GM23338 (cell line): ENCODE results near the gene KIFC1. TPM values are rescaled to one million over a fixed set of nuclear protein-coding genes. Genes with fewer than 3 reads are reported as not detected.

Source experiments
- ATAC-seq: fragments of 200-7000 bp; cut with Tn5 transposase; 3 replicates; pipeline ENCODE4 v1.9.1; 2020
- DNase-seq: peaks from one replicate; pipeline ENCODE4 v3.0.0-alpha.2; 2015; ENCODE audit warnings: low spot score
- H2AFZ ChIP-seq: fragments of 200-600 bp; sonication (generic); 2 replicates; pipeline ENCODE4 v1.8.0; 2016; ENCODE audit warnings: antibody characterized with exemption, mild to moderate bottlenecking, moderate library complexity
- H3F3A ChIP-seq: fragments of 200-600 bp; sonication (generic); replicated peaks from 2 replicates; pipeline ENCODE4 v1.8.0; 2017; ENCODE audit warnings: antibody characterized with exemption, mixed run types, low read depth
- H3K27ac ChIP-seq: fragments of 200-600 bp; sonication (generic); 2 replicates; pipeline ENCODE4 v1.6.1; 2016; ENCODE audit warnings: low read depth
- H3K27me3 ChIP-seq: fragments of 200-600 bp; sonication (generic); 2 replicates; pipeline ENCODE4 v1.8.0; 2016; ENCODE audit warnings: mild to moderate bottlenecking, mixed run types, moderate library complexity; ENCODE audit not compliant: insufficient read depth
- H3K36me3 ChIP-seq: fragments of 200-600 bp; sonication (generic); 2 replicates; pipeline ENCODE4 v1.8.0; 2016; ENCODE audit warnings: mild to moderate bottlenecking; ENCODE audit not compliant: insufficient read depth
- H3K4me1 ChIP-seq: fragments of 200-600 bp; sonication (generic); 2 replicates; pipeline ENCODE4 v1.8.0; 2016; ENCODE audit warnings: mild to moderate bottlenecking, moderate library complexity; ENCODE audit not compliant: insufficient read depth
- H3K4me2 ChIP-seq: fragments of 200-600 bp; sonication (generic); 2 replicates; pipeline ENCODE4 v1.7.1; 2017; ENCODE audit warnings: mixed run types
- H3K4me3 ChIP-seq: fragments of 200-600 bp; sonication (generic); 2 replicates; pipeline ENCODE4 v1.6.1; 2016; ENCODE audit warnings: mixed run types
- H3K79me2 ChIP-seq: fragments of 200-600 bp; sonication (generic); replicated peaks from 2 replicates; pipeline ENCODE4 v1.8.0; 2017; ENCODE audit warnings: mild to moderate bottlenecking; ENCODE audit not compliant: insufficient read depth
- H3K9me2 ChIP-seq: fragments of 200-600 bp; sonication (generic); 2 replicates; pipeline ENCODE4 v1.8.0; 2017; ENCODE audit not compliant: insufficient read depth
- H4K20me1 ChIP-seq: fragments of 200-600 bp; sonication (generic); replicated peaks from 2 replicates; pipeline ENCODE4 v1.8.0; 2017; ENCODE audit warnings: mild to moderate bottlenecking; ENCODE audit not compliant: insufficient read depth
- H3K27ac Mint-ChIP-seq: 2 replicates; pipeline ENCODE4 v1.8.0; 2020; ENCODE audit warnings: inconsistent platforms, mild to moderate bottlenecking, moderate library complexity, mixed read lengths
- H3K27me3 Mint-ChIP-seq: 3 replicates; pipeline ENCODE4 v1.8.0; 2022; ENCODE audit warnings: low read depth, mild to moderate bottlenecking, moderate library complexity, mixed read lengths, inconsistent platforms; ENCODE audit not compliant: insufficient read depth, poor library complexity
- H3K36me3 Mint-ChIP-seq: 3 replicates; pipeline ENCODE4 v1.8.0; 2021; ENCODE audit warnings: low read depth, mild to moderate bottlenecking, inconsistent platforms, moderate library complexity, mixed read lengths
- H3K4me1 Mint-ChIP-seq: 3 replicates; pipeline ENCODE4 v1.8.0; 2020; ENCODE audit warnings: mild to moderate bottlenecking, inconsistent platforms, mixed read lengths
- H3K4me3 Mint-ChIP-seq: 3 replicates; pipeline ENCODE4 v1.8.0; 2021; ENCODE audit warnings: moderate library complexity, mild to moderate bottlenecking, inconsistent platforms, mixed read lengths
- H3K9me3 Mint-ChIP-seq: 3 replicates; pipeline ENCODE4 v1.8.0; 2020; ENCODE audit warnings: moderate library complexity, mild to moderate bottlenecking, inconsistent platforms, mixed read lengths
- CREB1 ChIP-seq: fragments of 250-450 bp; sonication (Bioruptor Pico); IDR thresholded peaks from 2 replicates; pipeline ENCODE4 v1.5.0; 2020; ENCODE audit warnings: low read depth, mild to moderate bottlenecking, moderate library complexity
- ETS1 ChIP-seq: IDR thresholded peaks from 2 replicates; pipeline ENCODE4 v1.6.1; 2016; ENCODE audit warnings: antibody characterized with exemption
- EZH2 ChIP-seq: fragments of 200-600 bp; sonication (generic); IDR thresholded peaks from one replicate; pipeline ENCODE4 v1.8.0; 2017; ENCODE audit warnings: antibody characterized with exemption, mild to moderate bottlenecking, low read depth; ENCODE audit not compliant: unreplicated experiment
- JUNB ChIP-seq: IDR thresholded peaks from one replicate; pipeline ENCODE4 v1.6.1; 2016; ENCODE audit warnings: antibody characterized with exemption; ENCODE audit not compliant: unreplicated experiment
- NANOG ChIP-seq: IDR thresholded peaks from 2 replicates; pipeline ENCODE4 v1.6.1; 2016; ENCODE audit warnings: antibody characterized with exemption, borderline replicate concordance
- POLR2AphosphoS5 ChIP-seq: IDR thresholded peaks from 2 replicates; pipeline ENCODE4 v1.6.1; 2016; ENCODE audit warnings: antibody characterized with exemption, low read depth
- STAT1 ChIP-seq: IDR thresholded peaks from one replicate; pipeline ENCODE4 v1.6.1; 2016; ENCODE audit warnings: antibody characterized with exemption; ENCODE audit not compliant: unreplicated experiment
- ZNF114 ChIP-seq: fragments of 250-450 bp; sonication (Bioruptor Pico); IDR thresholded peaks from 2 replicates; pipeline ENCODE4 v1.5.0; 2020; ENCODE audit warnings: mild to moderate bottlenecking, moderate library complexity
- ZNF331 ChIP-seq: fragments of 250-450 bp; sonication (Bioruptor Pico); IDR thresholded peaks from 2 replicates; pipeline ENCODE4 v1.5.0; 2020; ENCODE audit warnings: low read depth, mild to moderate bottlenecking, moderate library complexity
- ZNF462 ChIP-seq: fragments of 250-450 bp; sonication (Bioruptor Pico); IDR thresholded peaks from 2 replicates; pipeline ENCODE4 v1.5.0; 2020; ENCODE audit warnings: mild to moderate bottlenecking, moderate library complexity
- polyA plus RNA-seq: library from polyadenylated mRNA; unstranded; fragments of >200 nt; fragmentation: Nextera tagmentation; extraction: Ambion mirVana; gene quantifications from 2 replicates; pipeline ENCODE4 v1.2.1, GENCODE V29; 2016
- total RNA-seq: library from RNA; depleted of rRNA; stranded (reverse); fragments of >200 nt; shearing (Covaris generic); gene quantifications from 2 replicates; pipeline ENCODE4 v1.2.3, GENCODE V29; 2014
- TF ChIP-seq, protein P1 (sequence below), 2 experiments: fragments of 200-600 bp in 1 of 2; sonication (generic) in 1 of 2; conservative IDR thresholded peaks; 2 replicates each; pipeline versions ENCODE4 v1.5.1 to v1.6.1; 2016 to 2017; ENCODE audit warnings: antibody characterized with exemption in 2 of 2, low read depth in 2 of 2, mild to moderate bottlenecking in 2 of 2, moderate library complexity in 1 of 2

The KIFC1 gene
- total and polyA plus RNA-seq, 2 experiments from 2014 or later: 10.3 to 61.7 TPM

DNA sequence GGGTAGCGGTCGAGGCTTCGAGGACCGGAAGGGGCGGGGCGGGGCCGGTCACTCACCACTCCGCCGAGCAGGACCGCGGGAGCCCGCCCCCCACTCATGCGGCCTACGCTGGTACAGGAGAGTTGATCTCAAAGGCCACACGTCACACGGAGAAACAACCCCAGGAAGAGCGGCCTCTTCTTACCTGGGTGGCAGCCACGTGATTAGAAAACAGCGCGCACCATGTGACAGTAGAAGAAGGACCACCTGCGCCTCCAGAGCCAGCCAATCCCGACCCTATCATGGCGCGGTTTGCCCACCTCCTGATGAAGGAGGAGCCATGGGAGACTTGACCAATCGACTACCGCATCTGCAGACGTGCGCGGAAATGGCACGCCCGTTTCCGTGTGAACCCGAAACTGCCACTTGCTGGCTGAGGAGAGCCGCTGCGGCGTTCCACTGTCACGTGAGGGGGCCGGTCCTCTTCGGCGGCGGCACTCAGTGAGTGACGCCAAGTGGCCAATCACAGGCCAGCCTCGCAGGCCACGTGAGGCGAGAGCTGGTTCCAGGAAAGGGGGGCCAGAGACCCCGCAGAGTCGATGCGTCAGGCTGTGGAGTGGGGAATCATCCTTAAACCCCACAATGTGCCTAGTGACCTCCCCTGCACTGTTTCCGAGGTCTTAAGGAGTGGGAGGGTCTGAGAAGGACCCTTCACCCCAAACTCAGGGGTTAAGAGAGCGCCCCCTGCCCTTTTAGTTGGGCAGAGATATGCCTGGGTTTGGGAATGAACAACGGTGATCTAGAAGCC is 26.5 kb downstream of the KIFC1 start, which contains the start of gene CUTA:
Gene CUTA, minus strand, starts transcription at position 205 of the 787 bp plus-strand sequence. Its CDS starts 107 bp downstream, at position 98.
- Histone ChIP-seq H3K79me2 (peaks cover 57% of the 10 kb centered on the region), H3K9me2 (no peaks in the 10 kb centered on the region), H3K4me2 (peak within 1 kb of the TSS; percentile 99), H3K27me3 (no peaks in the 10 kb centered on the region), H3K4me3 (peak within 1 kb of the TSS; percentile 98), H3K36me3 (peaks cover 9% of the 10 kb centered on the region; the same call in 1 of the 2 replicates), H3K4me1 (peaks cover 40% of the 10 kb centered on the region), H3K27ac (peak within 1 kb of the TSS; percentile 98), H2AFZ (peak within 1 kb of the TSS; percentile 2; the same call in 1 of the 2 replicates), H3F3A (peaks cover 19% of the 10 kb centered on the region), H4K20me1 (peaks cover 20% of the 10 kb centered on the region)
- peak within 1 kb of the TSS; percentile 98 for H3K27ac Mint-ChIP-seq
- ATAC-seq (peak; percentile 83), DNase-seq (peak; percentile 99)
- H3K27me3 Mint-ChIP-seq: peaks cover 27% of the 10 kb centered on the region
- peak within 1 kb of the TSS; percentile 99 for H3K4me3 Mint-ChIP-seq
- H3K4me1 Mint-ChIP-seq: peaks cover 69% of the 10 kb centered on the region
- no peak for TF ChIP-seq ZNF331
- no peak for TF ChIP-seq ZNF462 (CRISPR knock-in tag)
- TF ChIP-seq CREB1 (CRISPR knock-in tag): peak; percentile 66
- TF ChIP-seq NANOG: 0 out of 2 replicates have a peak, but pooled peaks have one; percentile 13
- 0 out of 2 replicates have a peak, but pooled peaks have one; percentile 57 for TF ChIP-seq ETS1
- no peak for TF ChIP-seq EZH2
- TF ChIP-seq, protein P1, sequence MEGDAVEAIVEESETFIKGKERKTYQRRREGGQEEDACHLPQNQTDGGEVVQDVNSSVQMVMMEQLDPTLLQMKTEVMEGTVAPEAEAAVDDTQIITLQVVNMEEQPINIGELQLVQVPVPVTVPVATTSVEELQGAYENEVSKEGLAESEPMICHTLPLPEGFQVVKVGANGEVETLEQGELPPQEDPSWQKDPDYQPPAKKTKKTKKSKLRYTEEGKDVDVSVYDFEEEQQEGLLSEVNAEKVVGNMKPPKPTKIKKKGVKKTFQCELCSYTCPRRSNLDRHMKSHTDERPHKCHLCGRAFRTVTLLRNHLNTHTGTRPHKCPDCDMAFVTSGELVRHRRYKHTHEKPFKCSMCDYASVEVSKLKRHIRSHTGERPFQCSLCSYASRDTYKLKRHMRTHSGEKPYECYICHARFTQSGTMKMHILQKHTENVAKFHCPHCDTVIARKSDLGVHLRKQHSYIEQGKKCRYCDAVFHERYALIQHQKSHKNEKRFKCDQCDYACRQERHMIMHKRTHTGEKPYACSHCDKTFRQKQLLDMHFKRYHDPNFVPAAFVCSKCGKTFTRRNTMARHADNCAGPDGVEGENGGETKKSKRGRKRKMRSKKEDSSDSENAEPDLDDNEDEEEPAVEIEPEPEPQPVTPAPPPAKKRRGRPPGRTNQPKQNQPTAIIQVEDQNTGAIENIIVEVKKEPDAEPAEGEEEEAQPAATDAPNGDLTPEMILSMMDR (conservative IDR thresholded peaks at IDR 0.05; ENCODE audit: low read depth in 2 of 2): peak; percentile 53 to 66
- TF ChIP-seq JUNB: no peak
- no peak for TF ChIP-seq STAT1
- no peak for TF ChIP-seq ZNF114
- TF ChIP-seq POLR2AphosphoS5: peak; percentile 85
- H3K36me3 Mint-ChIP-seq: peaks cover 52% of the 10 kb centered on the region
- H3K9me3 Mint-ChIP-seq: no peaks in the 10 kb centered on the region
